Esophagus muscularis mucosa (tissue), 4 donors: ENCODE data around the gene PRKX.
"Not testable (repeated sequence)": the region's sequence is repeated elsewhere in the genome, so short reads cannot be mapped to it uniquely, and the experiment has no call there.

Source experiments
- EP300 ChIP-seq: sonication (generic); formaldehyde crosslinking; IDR thresholded peaks from one replicate; pipeline ENCODE4 v1.6.1; 2017; ENCODE audit warnings: antibody characterized with exemption
- POLR2A ChIP-seq: fragments of 450-650 bp; IDR thresholded peaks from one replicate; pipeline ENCODE4 v1.6.1; 2017; ENCODE audit warnings: antibody characterized with exemption, moderate library complexity, mild to moderate bottlenecking, low read depth
- TF ChIP-seq, protein P1 (sequence below), 3 experiments: fragments of 200-600 bp in 2 of 3; fragments of 450-650 bp in 1 of 3; sonication (generic) in 2 of 3; IDR thresholded peaks; one replicate each; pipeline ENCODE4 v1.5.1; 2017 to 2019; ENCODE audit warnings: antibody characterized with exemption in 3 of 3, mild to moderate bottlenecking in 2 of 3, moderate library complexity in 1 of 3

DNA sequence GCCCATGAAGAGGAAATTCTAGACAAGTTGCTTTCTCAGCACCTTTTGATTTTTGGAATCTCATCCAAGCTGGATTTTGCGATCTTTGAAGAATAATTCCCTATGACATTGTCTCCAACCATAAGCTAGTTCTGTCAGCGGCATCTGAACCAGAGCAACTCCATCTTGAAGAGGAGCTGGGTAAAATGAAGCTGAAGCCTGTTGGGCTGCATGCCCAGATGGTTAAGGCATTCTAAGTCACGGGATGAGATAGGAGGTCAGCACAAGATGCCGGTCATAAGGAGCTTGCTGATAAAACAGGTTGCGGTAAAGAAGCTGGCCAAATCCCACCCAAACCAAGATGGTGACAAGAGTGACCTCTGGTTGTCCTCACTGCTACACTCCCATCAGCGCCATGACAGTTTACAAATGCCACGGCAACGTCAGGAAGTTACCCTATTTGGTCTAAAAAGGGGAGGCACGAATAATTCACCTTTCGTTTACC, 12.0 kb downstream of the PRKX start:
- not testable (repeated sequence) for TF ChIP-seq POLR2A, EP300
- TF ChIP-seq, protein P1, sequence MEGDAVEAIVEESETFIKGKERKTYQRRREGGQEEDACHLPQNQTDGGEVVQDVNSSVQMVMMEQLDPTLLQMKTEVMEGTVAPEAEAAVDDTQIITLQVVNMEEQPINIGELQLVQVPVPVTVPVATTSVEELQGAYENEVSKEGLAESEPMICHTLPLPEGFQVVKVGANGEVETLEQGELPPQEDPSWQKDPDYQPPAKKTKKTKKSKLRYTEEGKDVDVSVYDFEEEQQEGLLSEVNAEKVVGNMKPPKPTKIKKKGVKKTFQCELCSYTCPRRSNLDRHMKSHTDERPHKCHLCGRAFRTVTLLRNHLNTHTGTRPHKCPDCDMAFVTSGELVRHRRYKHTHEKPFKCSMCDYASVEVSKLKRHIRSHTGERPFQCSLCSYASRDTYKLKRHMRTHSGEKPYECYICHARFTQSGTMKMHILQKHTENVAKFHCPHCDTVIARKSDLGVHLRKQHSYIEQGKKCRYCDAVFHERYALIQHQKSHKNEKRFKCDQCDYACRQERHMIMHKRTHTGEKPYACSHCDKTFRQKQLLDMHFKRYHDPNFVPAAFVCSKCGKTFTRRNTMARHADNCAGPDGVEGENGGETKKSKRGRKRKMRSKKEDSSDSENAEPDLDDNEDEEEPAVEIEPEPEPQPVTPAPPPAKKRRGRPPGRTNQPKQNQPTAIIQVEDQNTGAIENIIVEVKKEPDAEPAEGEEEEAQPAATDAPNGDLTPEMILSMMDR (IDR thresholded peaks at IDR 0.05): not testable (repeated sequence)
